ENCODE data around the gene APEH.

Gene APEH

DNA sequence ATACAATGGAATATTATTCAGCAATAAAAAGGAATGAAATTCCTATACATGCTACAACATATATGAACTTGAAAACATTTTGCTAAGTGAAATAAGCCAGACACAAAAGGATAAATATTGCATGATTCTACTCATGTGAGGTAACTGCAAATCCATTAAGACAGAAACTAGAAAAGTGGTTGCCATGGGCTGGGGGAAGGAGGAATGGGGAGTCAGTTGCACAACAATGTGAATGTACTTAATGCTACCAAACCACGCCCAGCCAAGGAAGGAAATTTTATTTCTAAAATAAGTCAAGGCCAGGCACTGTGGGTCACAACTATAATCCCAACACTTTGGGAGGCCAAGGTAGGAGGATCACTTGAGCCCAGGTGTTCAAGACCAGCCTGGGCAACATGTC lies 59.4 kb downstream of the APEH start:
- no peak for DNase-seq

Data from NCI-H1417 (cell line).